ENCODE results near the gene CTSF.

The CTSF gene

GRCh38 chr11:66562275-66562674 is 6.1 kb downstream of the CTSF start:
- no peak overlapping the region for H3K4me3 ChIP-seq (ENCODE audit: low read depth, low read length)
- no peak for DNase-seq (ENCODE audit: low read depth)
- TF ChIP-seq CTCF (conservative IDR thresholded peaks at IDR 0.05; ENCODE audit: low read depth, low read length) = no peak

- no peak overlapping the region for H3K4me3 ChIP-seq (ENCODE audit: low read depth, low read length)
- TF ChIP-seq CTCF (conservative IDR thresholded peaks at IDR 0.05; ENCODE audit: low read depth, low read length) = no peak
- no peak for DNase-seq (ENCODE audit: low read depth)
These were observed 6.5 kb downstream of the CTSF start for GRCh38 chr11:66561975-66562248.

GRCh38 chr11:66561178-66561974 is 7.0 kb downstream of the CTSF start:
- no peak for TF ChIP-seq CTCF (conservative IDR thresholded peaks at IDR 0.05; ENCODE audit: low read depth, low read length)
- no peak overlapping the region for H3K4me3 ChIP-seq (ENCODE audit: low read depth, low read length)
- no peak for DNase-seq (ENCODE audit: low read depth)

- no peak overlapping the region for H3K4me3 ChIP-seq (ENCODE audit: low read depth, low read length)
- DNase-seq (ENCODE audit: low read depth) = no peak
- no peak for TF ChIP-seq CTCF (conservative IDR thresholded peaks at IDR 0.05; ENCODE audit: low read depth, low read length)
These were observed 8.3 kb downstream of the CTSF start for GRCh38 chr11:66559866-66560676.

- TF ChIP-seq CTCF (conservative IDR thresholded peaks at IDR 0.05; ENCODE audit: low read depth, low read length) = no peak
- no peak overlapping the region for H3K4me3 ChIP-seq (ENCODE audit: low read depth, low read length)
- DNase-seq (ENCODE audit: low read depth) = no peak
These were observed 9.1 kb downstream of the CTSF start for GRCh38 chr11:66559142-66559865.

GRCh38 chr11:66557733-66558326 is 10.6 kb downstream of the CTSF start:
- no peak overlapping the region for H3K4me3 ChIP-seq (ENCODE audit: low read depth, low read length)
- no peak for TF ChIP-seq CTCF (conservative IDR thresholded peaks at IDR 0.05; ENCODE audit: low read depth, low read length)
- DNase-seq (ENCODE audit: low read depth) = no peak

Measured in choroid plexus epithelial cell (primary cell).